ENCODE measurements around the gene ENO2. TPM values are rescaled to one million over a fixed set of nuclear protein-coding genes. Genes with fewer than 3 reads are reported as not detected.
"Not testable (repeated sequence)": the region's sequence is repeated elsewhere in the genome, so short reads cannot be mapped to it uniquely, and the experiment has no call there.

Gene ENO2
- 4.8 TPM for polyA plus RNA-seq (ENCODE audit: insufficient read length)

DNA sequence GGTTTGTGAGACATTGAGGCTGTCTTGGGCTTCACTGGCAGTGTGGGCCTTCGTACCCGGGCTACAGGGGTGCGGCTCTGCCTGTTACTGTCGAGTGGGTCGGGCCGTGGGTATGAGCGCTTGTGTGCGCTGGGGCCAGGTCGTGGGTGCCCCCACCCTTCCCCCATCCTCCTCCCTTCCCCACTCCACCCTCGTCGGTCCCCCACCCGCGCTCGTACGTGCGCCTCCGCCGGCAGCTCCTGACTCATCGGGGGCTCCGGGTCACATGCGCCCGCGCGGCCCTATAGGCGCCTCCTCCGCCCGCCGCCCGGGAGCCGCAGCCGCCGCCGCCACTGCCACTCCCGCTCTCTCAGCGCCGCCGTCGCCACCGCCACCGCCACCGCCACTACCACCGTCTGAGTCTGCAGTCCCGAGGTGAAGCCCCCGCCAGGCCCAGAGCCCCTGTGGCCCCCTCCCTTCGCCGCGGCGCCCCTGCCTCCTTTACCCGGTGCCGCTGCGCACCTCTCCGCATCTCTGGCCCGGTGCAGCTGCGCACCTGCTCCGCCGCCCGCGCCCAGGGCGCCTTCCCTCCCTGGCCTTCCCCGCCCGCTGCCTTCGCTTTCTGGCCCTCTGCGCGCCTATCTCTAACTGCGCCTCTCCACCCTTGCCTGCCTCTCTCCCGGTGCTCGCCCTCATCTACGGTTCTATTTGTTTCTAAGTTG is at the start of gene ENO2:
Gene ENO2, plus strand, starts transcription at position 335 of the 701 bp plus-strand sequence. CDS start 1,253 bp downstream, outside the sequence.
- no peak for DNase-seq

DNA sequence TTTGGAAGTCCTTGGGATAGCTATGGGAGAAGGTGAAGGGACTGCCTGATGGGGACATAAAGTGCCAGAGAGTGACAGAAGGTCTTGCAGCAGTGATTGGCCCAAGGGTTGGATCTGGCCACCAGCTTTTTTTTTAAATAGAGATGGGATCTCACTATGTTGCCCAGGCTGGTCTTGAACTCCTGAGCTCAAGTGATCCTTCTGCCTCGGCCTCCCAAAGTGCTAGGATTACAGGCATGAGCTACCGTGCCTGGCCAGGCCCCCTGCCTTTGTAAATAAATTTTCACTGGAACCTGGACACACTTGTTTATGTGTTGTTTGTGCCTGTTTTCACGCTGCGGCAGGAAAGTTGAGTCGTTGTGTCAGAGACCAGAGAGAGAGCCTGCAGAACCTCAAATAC is 49.1 kb upstream of the ENO2 start:
- not testable (repeated sequence) for DNase-seq

DNA sequence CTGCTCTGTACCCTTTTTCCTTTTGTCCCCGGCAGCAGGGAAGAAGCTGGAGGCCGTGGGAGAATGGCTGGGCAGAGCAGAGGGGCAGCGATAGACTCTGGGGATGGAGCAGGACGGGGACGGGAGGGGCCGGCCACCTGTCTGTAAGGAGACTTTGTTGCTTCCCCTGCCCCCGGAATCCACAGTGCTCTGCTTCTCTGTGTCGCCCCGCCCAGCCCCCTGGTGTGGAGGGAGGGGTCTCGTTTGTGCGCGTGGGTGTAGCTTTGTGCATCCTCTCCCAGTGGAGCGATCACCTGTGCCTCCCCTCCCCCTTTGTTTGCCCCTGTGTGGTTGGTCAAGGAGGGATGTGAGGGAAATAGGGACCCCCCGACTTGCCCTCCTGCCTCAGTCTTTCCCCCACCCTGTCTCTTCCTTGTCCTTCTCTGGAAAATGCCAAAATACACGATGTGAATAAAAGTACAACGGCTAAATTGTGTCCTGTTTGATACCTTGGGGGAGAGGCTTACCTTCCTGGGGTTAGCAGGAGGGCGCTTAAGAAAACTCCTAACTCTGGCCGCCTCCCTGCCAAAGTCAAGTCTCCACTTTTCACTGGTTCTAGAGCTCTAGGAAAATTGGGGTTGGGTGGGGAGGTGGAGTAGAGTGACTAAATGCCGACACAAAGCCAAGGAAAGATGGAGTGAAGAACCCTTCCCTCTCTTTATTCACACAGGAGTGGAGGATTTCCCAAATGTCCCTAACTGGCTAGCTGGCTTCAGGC is 48.0 kb upstream of the ENO2 start:
- no peak for DNase-seq

DNA sequence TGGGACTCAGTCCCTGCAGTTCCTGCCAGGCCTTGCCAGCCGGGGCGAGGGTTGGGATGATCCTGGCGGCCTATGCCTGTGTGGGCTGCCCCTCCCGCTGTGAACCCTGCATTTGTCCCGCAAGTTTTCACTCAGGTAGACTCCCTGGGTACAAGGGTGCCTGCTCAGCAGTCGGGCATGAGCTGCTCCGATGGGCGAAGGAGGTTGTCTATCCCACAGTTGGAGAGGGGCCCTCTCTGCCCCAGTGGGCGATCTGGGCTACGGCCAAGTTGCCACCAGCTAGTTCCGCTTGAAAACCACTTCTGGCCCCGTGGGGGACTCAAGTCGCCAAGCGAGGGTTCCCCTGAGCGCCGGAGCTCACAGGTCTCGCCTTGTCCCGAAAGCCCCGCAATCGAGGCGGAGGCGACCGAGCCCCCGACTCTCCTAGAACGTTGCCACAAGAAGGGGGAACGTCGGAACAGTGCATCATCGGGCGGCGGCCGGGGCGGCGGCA is 47.4 kb upstream of the ENO2 start:
- no peak for DNase-seq

DNA sequence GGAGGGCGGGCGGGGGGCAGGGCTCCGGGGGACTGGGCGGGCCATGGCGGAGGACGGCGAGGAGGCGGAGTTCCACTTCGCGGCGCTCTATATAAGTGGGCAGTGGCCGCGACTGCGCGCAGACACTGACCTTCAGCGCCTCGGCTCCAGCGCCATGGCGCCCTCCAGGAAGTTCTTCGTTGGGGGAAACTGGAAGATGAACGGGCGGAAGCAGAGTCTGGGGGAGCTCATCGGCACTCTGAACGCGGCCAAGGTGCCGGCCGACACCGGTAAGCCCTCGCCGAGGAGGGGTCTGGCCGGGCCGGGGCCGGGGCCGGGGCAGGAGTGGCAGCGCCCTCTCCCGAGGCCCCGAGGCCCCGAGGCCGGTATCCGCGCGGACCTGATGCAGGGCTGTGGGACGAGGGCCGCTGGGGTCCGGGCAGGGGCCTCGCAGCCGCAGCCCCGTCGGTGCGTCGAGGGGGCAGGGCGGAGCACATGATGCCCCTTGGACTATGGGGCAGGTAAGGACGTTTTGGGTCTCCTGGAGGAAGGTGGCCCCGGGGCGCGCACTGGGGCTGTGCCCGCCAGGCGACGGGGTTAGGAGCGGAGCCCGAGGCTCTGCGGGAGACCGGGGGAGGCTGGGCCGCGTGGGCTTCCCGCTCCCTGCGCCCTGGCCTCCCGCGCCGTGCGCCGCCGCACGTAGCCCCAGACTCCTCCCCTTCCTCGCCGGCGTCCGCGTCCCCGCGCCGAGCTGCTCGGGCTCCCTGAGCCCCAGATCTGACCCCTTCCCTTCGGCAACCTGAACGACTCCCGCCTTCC is 46.8 kb upstream of the ENO2 start, which contains the start of gene TPI1:
Gene TPI1, plus strand, starts transcription at position 119 of the 798 bp plus-strand sequence. Its CDS starts 36 bp downstream, at position 155.
- DNase-seq: peak; percentile 89

DNA sequence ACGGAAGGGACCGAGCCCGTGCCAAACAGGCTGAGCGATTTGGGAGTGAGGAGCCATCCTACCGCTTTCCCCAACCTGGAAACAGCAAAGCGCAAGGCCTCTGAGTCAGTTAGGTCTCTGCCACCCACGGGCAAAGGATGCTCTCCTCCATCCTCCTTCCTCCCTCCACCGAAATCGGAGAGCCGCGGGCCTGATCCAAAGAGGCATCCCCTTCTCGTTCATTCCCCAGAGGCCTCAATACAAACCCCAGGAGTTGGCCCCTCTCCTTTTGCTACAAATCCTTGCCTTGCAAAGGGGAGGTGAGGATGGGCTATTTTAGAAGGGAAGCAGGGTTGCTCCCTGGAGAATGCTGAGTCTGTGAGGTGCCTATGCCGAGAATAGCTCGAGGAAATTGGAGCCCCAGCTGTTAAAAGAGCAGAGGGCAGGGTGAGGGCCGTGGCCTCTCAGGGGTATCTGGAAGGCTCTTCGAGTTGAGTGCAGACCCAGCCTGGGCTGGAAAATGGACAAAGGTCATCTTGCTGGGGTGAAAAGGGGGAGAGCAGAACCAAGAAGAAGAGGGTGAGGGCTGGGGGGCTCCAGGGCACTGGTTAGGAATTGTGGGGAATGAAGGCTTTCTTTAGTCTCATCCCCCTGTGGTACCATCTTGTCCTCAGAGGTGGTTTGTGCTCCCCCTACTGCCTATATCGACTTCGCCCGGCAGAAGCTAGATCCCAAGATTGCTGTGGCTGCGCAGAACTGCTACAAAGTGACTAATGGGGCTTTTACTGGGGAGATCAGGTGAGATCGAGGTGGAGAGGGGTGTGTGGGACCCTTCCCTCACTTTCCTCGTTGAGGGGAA is 46.0 kb upstream of the ENO2 start:
- DNase-seq: no peak

DNA sequence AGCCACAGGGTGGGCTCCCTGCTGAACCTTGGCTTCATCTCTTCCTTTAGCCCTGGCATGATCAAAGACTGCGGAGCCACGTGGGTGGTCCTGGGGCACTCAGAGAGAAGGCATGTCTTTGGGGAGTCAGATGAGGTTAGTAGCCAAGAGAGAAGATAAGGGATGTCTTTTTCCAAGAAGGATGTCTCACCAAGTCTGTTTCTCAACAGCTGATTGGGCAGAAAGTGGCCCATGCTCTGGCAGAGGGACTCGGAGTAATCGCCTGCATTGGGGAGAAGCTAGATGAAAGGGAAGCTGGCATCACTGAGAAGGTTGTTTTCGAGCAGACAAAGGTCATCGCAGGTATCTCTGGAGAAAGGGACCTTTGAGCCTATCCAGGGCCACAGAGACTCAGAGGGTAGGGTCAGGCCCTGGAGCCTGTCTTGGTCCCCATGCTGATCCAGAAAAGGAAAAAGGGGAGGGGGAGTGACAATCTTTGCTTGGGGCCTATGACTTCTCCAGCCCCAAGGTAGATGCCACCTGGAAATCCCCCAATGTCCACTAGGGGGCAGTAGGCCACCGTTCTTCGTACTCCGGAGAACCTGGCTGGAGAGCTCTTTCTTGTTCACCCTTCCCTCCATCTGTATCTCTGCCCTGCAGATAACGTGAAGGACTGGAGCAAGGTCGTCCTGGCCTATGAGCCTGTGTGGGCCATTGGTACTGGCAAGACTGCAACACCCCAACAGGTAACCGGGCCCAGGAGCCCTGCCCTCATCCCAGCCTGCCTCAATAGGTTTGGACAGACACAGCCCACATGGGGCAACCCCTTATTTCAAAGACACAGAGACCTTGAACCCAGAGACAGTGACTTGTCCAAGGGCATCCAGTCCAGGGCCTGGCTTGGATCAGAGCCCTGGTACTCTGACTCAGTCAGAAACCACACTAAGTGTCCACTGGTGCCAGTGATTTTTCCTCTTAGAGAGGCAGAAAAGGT is 45.0 kb upstream of the ENO2 start:
- DNase-seq: peak; percentile 78

GRCh38 chr12:6870304-6870703 is 44.1 kb upstream of the ENO2 start:
- not testable (repeated sequence) for DNase-seq

GRCh38 chr12:6871052-6871957 is 43.1 kb upstream of the ENO2 start:
- DNase-seq: no peak

DNA sequence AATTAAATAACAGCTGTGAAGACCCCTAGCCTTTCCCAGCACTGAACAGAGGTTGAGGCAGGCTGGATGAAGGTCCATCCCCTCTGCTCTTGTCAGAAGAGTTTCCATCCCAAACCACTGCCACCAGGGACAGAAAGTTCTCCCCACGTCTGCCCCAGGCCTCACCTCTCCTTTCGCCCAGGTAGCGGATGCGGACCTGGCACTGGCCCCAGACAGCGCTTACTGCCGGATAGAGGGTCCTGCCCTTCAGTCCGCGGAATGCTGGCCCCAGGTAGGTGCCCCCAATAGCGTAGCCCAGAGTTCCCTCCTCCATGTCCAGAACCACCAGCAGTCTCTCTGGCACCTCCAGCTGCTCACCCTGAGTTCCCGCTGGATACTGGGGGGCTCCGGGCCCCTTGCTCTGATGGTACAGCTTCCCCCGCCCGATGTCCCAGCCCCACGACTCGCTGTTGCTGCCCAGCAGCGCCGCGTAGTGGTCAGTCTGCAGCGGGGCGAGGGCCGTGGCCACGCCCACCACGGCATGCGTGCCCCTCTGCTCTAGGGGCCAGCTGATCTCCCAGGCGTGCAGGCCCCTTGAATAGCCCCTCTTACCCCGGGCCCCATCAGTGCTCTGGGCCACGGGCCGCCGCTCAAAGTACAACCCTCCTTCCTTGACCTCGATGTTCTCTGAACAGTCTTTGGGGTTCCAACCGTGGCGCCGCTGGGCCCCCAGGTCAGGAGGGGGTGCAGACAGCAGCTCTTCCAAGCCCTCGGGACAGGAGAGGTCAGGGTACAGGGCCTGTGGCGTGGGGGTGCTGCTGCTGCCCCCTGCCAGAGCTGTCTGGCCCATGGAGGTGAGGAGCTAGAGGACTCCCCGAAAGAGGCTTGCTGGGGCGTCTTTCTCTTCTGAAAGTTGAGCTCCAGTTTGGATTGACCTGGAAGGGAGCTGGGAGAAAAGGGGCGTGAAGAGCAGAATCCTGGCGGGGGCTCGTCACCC is 42.0 kb upstream of the ENO2 start:
- DNase-seq: peak; percentile 90

DNA sequence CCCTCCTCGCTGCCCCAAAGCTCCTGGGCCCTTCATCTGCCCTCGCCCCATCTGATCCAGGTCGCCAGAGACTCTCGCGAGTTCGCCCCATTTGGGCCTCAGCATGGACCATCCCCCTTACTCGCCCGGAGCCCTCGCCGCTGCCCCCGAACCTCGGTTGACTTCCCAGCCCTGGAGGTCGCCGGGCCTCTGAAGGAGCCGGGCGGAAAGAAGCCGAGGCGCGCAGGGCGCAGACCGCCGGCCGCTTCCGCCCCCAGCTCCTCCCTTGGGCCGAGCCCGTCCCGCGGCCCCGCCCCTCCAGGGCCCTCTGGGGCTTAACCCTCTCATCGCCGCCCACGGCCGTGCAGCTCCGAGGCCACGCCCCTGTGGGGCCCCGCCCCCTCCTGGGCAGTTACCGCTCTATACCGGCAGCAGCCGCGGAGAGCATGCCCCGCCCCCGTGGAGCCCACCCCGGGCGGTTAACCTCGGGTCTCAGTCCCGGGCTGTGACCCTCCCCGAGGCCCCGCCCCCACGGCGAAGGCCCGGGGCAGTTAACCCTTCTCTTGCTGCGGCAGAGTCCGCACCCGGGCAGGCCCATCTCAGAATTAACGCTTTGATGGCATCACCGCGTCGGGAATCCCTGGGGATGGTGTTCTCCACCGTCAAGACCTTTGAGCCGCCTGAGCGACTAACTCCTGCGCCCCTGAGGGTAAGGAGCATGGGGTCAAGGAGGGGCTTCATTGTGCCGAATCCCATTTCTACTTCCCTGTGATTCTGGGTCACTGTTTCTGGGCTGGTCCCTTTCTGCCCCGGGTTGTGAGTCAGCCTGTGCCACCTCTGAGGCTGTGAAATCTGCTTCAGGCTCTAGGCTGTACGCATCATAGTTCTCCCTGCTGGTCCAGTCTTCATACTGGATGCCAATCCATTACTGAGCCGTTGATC is 41.0 kb upstream of the ENO2 start, which contains the start of gene SPSB2:
Gene SPSB2, minus strand, starts transcription at position 210 of the 921 bp plus-strand sequence. CDS start 402 bp downstream, outside the sequence.
- peak; percentile 97 for DNase-seq

DNA sequence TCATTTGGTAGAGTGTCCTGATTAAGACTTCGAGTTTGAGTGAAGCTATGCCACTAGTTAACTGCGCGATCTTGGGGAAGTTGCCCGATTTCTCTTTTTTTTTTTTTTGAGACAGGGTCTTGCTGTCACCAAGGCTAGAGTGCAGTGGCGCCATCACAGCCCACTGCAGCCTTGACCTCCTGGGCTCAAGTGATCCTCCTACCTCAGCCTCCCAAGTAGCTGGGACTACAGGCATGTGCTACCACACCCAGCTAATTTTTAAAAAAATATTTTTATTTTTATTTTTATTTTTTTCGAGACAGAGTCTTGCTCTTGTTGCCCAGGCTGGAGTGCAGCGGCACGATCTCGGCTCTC is 40.4 kb upstream of the ENO2 start:
- DNase-seq: not testable (repeated sequence)

GRCh38 chr12:6879824-6880223 is 34.6 kb upstream of the ENO2 start:
- DNase-seq: not testable (repeated sequence)

DNA sequence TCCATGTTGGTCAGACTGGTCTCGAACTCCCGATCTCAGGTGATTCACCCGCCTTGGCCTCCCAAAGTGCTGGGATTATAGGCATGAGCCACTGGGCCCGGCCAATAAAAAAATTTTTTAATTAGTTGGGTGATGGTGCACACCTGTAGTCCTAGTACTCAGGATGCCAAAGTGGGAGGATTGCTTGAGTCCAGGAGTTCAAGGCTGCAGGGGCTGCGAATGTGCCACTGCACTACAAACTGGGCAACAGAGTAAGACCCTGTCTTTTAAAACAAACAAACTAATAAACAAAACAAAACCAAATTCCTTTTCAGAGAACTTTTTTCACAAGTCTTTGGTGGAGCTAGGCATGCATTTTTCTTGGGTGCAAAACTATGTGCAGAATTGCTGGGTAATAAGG is 31.1 kb upstream of the ENO2 start:
- no peak for DNase-seq

GRCh38 chr12:6883683-6884082 is 30.7 kb upstream of the ENO2 start:
- no peak for DNase-seq

- DNase-seq: no peak
Measured at GRCh38 chr12:6884539-6884938, 29.8 kb upstream of the ENO2 start.
